Tibial artery (tissue), 4 donors: Measurements from ENCODE around the gene RIN1.
A peak's percentile ranks its signal among the peaks of the same experiment; 100 is the strongest.

Experiments
- DNase-seq, 2 donors: peaks; one replicate each; pipeline ENCODE4 v3.0.0-alpha.2; 2019
- H3K27ac ChIP-seq, 2 donors: fragments of 200-600 bp; sonication (generic) in 1 of 2; 1 replicate in 1 of 2; 2 replicates in 1 of 2; pipeline ENCODE4 v1.5.1; 2018 to 2019; ENCODE audit warnings: mild to moderate bottlenecking in 1 of 2
- H3K27me3 ChIP-seq, 2 donors: fragments of 200-600 bp; sonication (generic) in 1 of 2; one replicate each; pipeline versions ENCODE4 v1.5.1 to v1.6.0; 2016 to 2019
- H3K36me3 ChIP-seq, 3 donors: fragments of 200-600 bp; sonication (generic) in 2 of 3; one replicate each; pipeline ENCODE4 v1.5.1; 2016 to 2019; ENCODE audit warnings: mild to moderate bottlenecking in 2 of 3
- H3K4me1 ChIP-seq, 4 donors: fragments of 200-600 bp; sonication (generic) in 2 of 4; 1 replicate in 3 of 4; 2 replicates in 1 of 4; pipeline ENCODE4 v1.5.1; 2016 to 2019
- H3K4me3 ChIP-seq, 2 donors: fragments of 200-600 bp; sonication (generic) in 1 of 2; 1 replicate in 1 of 2; 2 replicates in 1 of 2; pipeline ENCODE4 v1.5.1; 2018 to 2019; ENCODE audit warnings: mild to moderate bottlenecking in 2 of 2
- H3K9me3 ChIP-seq, 3 donors: fragments of 200-600 bp; sonication (generic) in 1 of 3; one replicate each; pipeline ENCODE4 v1.5.1; 2016 to 2019
- CTCF ChIP-seq, 2 experiments: fragments of 200-600 bp in 1 of 2; fragments of 450-650 bp in 1 of 2; IDR thresholded peaks; one replicate each; pipeline ENCODE4 v1.5.1; 2017 to 2019; ENCODE audit warnings: antibody characterized with exemption in 2 of 2, mild to moderate bottlenecking in 1 of 2, moderate library complexity in 1 of 2
- intact Hi-C: fragments of 100-400 bp; cut with DNase I; formaldehyde crosslinking; loops from one replicate; pipeline ENCODE4 v1.15.0; 2023; ENCODE audit warnings: low total_unique reads

RIN1 gene

GRCh38 chr11:66286699-66287098 is 49.5 kb downstream of the RIN1 start:
- H3K27ac ChIP-seq: no peak overlapping the region
- no peaks in the 10 kb centered on the region for H3K9me3 ChIP-seq
- H3K27me3 ChIP-seq: no peaks in the 10 kb centered on the region
- H3K36me3 ChIP-seq: peaks cover 0 to 17% (median 4%) of the 10 kb centered on the region in 3 donors
- TF ChIP-seq CTCF (IDR thresholded peaks at IDR 0.05): no peak
- intact Hi-C loops: no loop called here
- no peak overlapping the region for H3K4me3 ChIP-seq
- DNase-seq: no peak
- H3K4me1 ChIP-seq: peaks cover 3 to 42% (median 34%) of the 10 kb centered on the region in 4 donors

GRCh38 chr11:66285250-66285947 is 50.8 kb downstream of the RIN1 start:
- no peak for DNase-seq
- Histone ChIP-seq H3K4me3 (no peak overlapping the region), H3K27ac (no peak overlapping the region), H3K4me1 (peaks cover 3 to 40% (median 32%) of the 10 kb centered on the region in 4 donors), H3K36me3 (peaks cover 0 to 17% (median 4%) of the 10 kb centered on the region in 3 donors), H3K27me3 (no peaks in the 10 kb centered on the region), H3K9me3 (no peaks in the 10 kb centered on the region)
- intact Hi-C loops: no loop called here
- TF ChIP-seq CTCF (IDR thresholded peaks at IDR 0.05): no peak

- Histone ChIP-seq H3K9me3 (no peaks in the 10 kb centered on the region), H3K36me3 (peaks cover 0 to 17% (median 4%) of the 10 kb centered on the region in 3 donors), H3K4me1 (peaks cover 3 to 33% (median 26%) of the 10 kb centered on the region in 4 donors), H3K27ac (no peak overlapping the region), H3K4me3 (no peak overlapping the region), H3K27me3 (no peaks in the 10 kb centered on the region)
- no peak for TF ChIP-seq CTCF (IDR thresholded peaks at IDR 0.05)
- intact Hi-C loops: no loop called here
- DNase-seq: no peak
These were observed 51.6 kb downstream of the RIN1 start for GRCh38 chr11:66284526-66285078.

- Histone ChIP-seq H3K4me3 (no peak overlapping the region), H3K36me3 (peaks cover 0 to 17% (median 4%) of the 10 kb centered on the region in 3 donors), H3K4me1 (peaks cover 3 to 33% (median 28%) of the 10 kb centered on the region in 4 donors), H3K9me3 (no peaks in the 10 kb centered on the region), H3K27me3 (no peaks in the 10 kb centered on the region), H3K27ac (no peak overlapping the region)
- DNase-seq: no peak
- intact Hi-C loops: loop anchor here (2.0 kb wide), 1 partner anchor 61 kb away; no protein-coding TSS in a partner anchor
- TF ChIP-seq CTCF (IDR thresholded peaks at IDR 0.05): no peak
These were observed 52.7 kb downstream of the RIN1 start for GRCh38 chr11:66283461-66284105.

- no peak overlapping the region for H3K27ac ChIP-seq
- peak; percentile 97 to 98 for DNase-seq
- H3K36me3 ChIP-seq: peaks cover 0 to 17% (median 4%) of the 10 kb centered on the region in 3 donors
- no peaks in the 10 kb centered on the region for H3K27me3 ChIP-seq
- no peak overlapping the region for H3K4me3 ChIP-seq
- intact Hi-C loops: loop anchor here (2.0 kb wide), 1 partner anchor 60 kb away; no protein-coding TSS in a partner anchor
- H3K4me1 ChIP-seq: peaks cover 3 to 30% (median 27%) of the 10 kb centered on the region in 4 donors
- no peaks in the 10 kb centered on the region for H3K9me3 ChIP-seq
- TF ChIP-seq CTCF (IDR thresholded peaks at IDR 0.05): peak; percentile 98 to 99
These were observed 53.5 kb downstream of the RIN1 start for GRCh38 chr11:66282468-66283455.
